Measurements from ENCODE around the gene NOC2L. TPM values are rescaled to one million over a fixed set of nuclear protein-coding genes. Genes with fewer than 3 reads are reported as not detected.

The NOC2L gene
- total RNA-seq: 100 to 1,000 TPM; 180 to 192 TPM

DNA sequence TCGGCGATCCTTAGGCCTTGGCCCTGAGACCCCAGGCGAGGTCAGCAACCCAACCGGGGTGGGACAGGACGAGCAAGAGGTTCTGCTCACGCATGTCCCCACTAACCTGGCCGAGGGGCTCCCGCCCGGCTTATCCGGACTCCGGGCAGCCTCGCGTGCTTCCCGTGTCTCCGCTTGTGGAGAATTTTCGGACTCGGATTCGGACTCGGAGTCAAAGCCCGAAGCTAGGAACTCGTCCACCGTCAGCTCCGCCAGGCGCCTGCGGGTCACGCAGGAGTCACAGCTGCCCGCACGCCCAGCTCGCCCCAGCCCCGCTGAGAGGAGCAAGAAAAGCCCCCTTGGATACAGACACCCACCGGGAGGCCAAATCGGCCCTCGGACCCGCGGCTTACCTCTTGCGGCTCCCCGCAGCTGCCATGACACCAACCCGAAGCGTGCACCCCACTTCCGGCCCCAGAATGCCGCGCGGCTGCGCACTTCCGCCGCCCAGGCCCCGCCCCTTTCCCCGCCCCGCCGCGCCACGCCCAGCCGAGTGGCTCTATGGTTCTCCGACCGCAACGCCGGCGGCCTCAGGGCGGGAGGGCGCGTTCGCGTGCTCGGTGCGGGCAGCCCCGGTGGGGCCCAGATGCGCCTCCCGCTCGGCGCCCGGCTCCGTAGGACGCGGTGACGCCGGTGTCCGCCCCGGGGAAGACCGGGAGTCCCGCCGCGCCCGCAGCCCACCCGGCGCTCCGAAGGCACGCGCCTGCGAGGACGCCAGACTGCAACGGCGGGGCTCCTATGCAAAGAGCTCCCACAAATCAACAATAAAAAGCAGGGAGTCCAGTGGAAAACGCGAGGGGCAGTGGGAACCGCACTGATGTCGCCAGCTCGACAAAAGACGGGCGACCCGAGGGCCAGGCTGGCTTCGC, at the start of gene NOC2L:
Gene NOC2L (minus strand): TSS at position 434 of the 908 bp plus-strand sequence. CDS start 16 bp downstream, at position 418.
- POLR2A ChIA-PET: interaction anchor here (0.6 kb wide), 1 partner anchor 249 kb away, joined by 3 read pairs; no protein-coding TSS in a partner anchor
- CTCF ChIA-PET: interaction anchor here (0.8 to 1.2 kb wide), 4 partner anchors 8 to 60 kb away, joined by 3 to 7 read pairs (median 4); partner anchors contain the start of gene PLEKHN1

DNA sequence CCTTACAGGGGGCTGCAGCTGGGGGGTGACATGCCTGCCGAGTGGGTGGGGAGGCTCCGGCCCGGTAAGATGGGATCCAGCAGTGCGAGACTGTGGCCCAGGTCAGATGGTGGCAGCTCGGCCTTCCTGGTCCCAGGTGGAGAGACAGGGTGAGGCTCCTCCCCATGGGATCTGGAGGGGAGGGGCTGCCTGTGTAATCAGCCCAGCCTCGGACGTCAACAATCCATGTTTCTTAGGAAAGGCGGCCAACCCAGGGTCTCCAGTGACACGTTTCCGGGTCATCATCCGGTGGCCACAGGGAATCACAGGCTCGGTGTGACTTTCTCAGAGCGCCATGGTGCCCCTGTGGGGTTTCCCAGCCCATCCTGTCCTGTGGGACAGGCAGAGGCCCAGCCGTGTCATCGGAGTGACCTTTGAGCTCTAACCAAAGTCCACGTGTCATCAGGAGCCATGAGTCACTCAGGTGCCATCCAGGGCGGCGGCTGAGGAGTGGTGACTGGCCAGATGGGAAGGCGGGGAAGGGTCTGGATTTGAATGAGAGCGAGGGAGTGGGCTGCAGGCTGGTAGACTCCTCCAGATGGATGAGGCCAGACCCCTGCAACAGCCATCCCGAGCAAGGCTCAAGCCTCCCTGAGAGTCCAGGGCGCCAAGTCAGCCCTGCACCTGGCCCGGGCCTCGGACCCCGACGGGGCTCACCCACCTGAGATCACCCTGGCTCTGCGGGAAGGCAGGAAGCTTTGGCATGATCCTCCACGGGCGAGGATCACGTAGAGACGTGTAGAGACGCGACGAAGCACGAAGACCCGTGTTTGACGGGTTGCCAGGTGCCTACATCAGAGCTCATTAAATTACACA, 47.5 kb upstream of the NOC2L start:
- ChIA-PET CTCF (interaction anchor here (1.2 kb wide), 2 partner anchors 10 to 12 kb away, joined by 3 read pairs; no protein-coding TSS in a partner anchor), POLR2A (no interaction called here)

DNA sequence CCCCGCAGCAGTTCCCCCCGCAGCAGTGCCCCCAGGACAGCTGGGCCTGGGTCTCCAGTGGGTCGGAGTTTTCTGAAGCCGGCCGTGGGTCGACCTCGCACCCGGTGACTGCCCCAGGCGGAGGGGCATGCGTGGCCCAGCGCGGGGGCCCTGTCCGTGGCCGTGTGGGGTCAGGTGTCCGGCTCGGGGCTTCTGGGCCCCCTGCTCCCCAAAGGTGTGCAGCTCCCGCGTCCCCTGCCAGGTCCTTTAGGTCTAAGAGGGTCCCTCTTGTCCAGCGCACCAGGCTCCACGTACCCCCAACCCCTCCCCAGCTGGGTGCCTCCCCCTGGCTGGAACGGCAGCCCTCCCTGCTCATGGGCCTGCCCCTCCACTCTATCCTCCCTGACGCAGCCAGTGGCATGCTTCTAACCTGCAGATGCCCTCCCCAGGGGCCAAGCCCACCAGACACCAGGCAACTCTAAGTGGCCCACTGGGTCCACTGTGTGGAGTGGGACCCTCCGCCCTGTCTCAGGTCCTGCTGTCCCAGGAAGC, 46.8 kb upstream of the NOC2L start:
- POLR2A ChIA-PET: no interaction called here

DNA sequence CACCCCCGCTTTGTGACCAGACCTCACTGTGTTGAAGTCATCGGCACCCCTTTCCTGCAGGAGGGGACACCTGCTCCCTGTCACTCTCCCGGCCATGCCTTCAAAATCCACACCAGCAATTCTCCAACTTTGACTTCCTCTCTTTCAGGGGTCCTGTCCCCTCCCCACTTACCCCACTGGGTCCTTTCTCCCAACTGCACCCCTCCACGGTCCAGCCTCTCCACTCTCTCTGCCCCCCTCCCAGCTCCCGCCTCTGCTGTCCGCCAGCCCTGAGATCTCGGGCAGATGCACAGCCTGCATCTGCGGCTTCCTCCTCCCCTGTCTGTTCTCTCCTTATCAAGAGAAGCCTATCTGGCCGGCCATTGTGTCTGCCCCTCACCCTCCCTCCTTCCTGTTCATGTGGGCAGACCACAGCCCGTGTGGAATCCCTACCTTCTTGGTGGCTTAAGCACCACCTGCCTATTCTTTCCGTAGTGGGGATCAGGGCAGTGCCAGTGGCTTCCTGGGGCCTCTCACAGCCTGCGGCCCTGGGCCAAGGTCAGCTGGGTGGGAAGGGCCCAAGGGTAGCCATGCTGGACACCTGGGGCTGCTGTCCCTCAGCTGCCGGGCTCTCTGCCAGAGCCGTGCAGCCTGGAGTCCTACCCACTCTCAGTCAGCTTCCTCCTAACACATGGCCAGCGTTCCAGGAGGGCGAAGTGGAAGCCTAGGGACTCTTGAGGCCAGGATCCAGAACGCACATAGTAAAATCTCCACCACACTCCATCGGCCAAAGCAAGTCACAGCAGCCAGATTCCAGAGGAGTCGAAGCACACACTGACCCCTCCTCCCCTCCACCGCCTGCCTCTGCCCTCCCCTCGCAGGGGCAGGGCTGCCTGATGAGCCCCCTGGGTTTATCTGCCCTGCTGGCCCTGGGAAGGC, 46.0 kb upstream of the NOC2L start:
- CTCF ChIA-PET: no interaction called here
- POLR2A ChIA-PET: no interaction called here

More for the DNA sequence above, 46.8 kb upstream of the NOC2L start:
- CTCF ChIA-PET: no interaction called here

GRCh38 chr1:1004420-1004779, 45.3 kb upstream of the NOC2L start:
- POLR2A ChIA-PET: no interaction called here
- CTCF ChIA-PET: interaction anchor here (0.6 kb wide), 1 partner anchor 114 kb away, joined by 3 read pairs; no protein-coding TSS in a partner anchor

DNA sequence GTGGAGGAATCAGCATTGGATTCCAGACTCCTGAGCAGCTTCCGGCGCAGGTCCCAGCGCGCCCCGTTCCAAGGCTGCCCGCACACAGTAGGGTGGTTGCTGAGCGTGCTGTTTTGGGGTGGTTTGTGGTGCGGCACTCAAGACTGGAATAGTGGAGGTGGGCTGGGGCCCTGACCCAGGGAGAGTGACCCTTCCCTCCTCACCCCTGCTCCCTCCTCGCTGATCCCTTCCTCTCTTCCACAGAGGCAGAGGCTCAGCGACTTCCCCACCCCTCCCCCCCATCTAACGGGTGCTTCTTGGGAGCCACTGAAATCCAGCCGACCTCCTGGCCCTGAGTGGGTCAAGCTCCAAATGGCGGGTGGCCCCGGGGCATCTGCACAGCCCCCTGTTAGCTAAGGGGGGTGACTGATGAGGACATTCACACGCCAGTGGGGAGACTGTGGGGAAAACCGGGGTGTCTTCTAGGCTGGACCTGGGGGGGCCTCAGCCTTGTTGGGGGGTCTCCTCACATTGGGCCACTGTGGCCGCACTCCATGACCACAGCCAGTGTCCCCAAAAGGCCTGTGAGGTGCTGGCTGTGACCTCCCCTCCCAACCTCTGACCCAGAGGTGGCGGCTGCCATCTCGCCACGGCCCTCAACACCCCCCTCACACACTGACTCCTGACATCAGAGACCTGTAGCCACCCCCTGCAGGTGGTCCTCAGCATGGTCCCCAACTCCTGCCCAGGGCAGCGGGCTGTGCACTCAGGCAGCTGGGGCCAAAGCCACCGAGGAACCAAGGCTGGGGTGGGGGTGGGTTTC, 44.8 kb upstream of the NOC2L start:
- POLR2A ChIA-PET: no interaction called here
- CTCF ChIA-PET: interaction anchor here (0.6 to 1.8 kb wide), 4 partner anchors 14 to 114 kb away, joined by 3 to 7 read pairs (median 4); no protein-coding TSS in a partner anchor

DNA sequence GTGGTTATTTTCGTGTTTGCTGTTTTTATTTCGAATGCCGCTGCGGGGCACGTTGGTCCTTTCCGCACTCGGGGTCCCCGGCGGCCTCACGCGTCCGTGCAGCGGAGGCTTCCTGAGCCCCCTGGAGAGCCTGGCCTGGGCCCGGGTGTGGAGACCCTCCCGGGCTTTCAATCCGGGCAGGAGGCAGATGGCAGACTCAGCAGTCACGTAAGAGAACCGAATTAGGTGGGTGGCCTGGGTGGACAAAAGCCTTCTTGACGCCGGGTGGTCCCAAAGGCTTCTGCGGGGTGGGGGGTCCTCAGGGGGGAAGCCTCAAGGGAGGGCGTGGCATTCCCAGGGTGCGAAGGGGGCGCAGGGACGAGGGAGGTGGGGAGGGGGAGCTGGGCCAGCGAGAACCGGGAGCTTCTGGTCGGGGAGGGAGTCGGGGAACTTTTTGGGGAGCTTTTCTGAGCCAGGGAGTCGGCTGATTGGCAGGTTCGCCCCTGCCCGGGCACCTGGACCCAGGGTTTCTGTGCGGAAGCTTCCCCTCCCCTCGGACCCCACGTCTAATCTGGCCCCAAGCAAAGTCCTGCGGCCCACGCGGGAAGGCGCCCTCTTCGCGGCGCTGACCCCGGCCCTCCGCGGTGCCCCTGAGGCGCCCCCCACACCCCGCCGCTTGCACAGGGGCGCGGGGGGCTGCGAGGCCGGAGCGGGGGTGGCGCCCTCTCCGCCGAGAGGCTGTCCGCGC, 42.2 kb upstream of the NOC2L start:
- ChIA-PET CTCF (interaction anchor here (0.7 to 2.4 kb wide), 11 partner anchors 9 to 351 kb away, joined by 3 to 14 read pairs (median 3); partner anchors contain the start of gene ISG15), POLR2A (no interaction called here)

DNA sequence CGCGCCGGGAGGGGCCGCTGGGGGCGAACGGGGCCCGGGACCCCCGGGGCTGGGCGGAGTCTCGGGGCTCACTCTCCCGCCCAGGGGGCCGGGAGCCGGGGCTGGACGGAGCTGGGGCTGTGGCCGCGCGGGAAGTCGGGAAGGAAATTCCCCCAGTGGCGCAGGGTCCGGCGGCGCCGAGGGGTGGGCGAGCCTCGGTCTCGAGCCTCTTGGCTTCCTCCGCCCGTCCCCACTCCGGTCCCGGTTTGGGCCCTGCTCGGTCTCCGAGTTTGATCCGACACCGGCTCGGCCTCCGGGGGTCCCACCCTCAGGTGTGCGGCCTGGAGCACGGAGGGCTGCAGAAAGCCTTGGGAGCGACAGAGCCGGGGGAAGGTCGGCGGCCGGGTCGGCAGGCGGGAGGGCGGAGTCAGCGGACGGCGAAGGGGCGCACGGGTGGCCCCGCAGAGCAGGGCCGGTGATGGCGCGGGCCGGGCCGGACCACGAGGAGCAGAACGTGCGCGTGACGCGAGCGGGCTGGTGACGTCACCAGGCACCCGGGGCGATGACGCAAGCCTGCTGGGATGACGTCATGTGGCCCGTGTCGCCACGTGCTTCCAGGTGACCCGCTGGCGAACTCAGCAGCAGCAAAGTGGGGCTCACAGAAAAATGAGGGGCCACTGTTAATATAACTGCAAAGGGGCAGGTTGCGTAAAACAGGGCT, 41.5 kb upstream of the NOC2L start:
- ChIA-PET CTCF (interaction anchor here (0.7 to 2.4 kb wide), 3 partner anchors 8 to 64 kb away, joined by 3 to 14 read pairs (median 11); partner anchors contain the start of gene ISG15), POLR2A (no interaction called here)

DNA sequence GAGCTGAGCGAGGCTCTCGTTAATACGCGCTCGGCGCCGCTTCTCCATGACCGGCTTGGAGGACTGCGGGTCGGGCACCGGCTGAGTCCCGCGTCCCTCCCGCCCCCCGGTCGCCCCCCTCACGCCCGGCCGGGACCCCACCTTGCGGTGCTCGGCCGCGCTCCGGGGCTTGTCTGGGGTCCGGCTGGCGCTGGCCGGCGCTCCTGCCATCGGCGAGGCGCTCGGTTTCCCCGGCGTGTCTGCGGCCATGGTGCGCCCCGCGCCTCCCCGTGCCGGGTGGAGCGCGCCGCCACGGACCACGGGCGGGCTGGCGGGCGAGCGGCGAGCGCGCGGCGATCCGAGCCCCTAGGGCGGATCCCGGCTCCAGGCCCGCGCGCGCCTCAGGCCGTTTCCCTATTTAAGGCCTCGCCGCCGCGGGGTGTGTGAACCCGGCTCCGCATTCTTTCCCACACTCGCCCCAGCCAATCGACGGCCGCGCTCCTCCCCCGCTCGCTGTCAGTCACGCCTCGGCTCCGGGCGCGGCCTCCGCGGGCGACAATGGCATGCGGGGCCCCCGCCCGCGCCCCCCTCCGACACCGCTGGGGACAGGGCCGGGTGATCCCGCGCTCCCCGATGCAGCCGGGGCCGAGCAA, 40.8 kb upstream of the NOC2L start, which contains the start of gene HES4:
Gene HES4 (minus strand): TSS at position 373 of the 632 bp plus-strand sequence. CDS start 124 bp downstream, at position 249.
- CTCF ChIA-PET: no interaction called here

DNA sequence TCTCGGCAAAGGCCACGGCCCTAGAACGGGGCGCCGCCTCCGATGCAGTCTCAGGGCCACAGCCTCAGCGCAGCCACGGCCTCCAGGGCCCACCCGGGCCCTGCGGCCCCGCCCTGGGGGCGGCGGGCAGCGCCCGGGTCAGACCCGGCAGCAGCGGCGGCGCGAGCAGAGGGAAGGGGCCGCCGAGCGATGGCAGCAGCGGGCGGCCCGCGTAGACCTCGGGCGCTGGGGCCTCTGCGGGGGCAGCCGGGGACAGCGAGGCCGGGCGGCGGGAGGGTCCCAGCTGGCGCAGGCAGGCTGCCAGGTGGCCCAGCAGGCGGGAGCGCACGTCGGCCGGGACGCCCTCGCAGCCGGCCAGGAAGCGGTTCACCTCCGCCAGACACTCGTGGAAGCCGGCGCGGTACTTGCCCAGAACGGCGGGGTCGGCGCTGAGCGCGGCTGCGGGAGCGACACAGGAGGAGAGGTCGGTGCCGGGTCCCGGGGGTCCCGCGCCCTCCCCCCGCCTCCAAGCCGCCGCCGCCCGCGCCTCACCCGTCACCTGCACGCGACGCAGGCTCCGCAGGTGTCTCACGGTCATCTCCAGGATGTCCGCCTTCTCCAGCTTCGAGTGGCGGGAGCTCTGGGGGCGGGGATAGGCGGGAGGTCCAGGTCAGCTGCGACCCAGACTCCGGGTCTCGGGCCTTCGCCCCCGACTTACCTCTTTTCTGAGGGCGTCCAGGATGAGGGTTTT, 40.1 kb upstream of the NOC2L start:
- POLR2A ChIA-PET: no interaction called here
- CTCF ChIA-PET: no interaction called here

More for the DNA sequence above, 40.8 kb upstream of the NOC2L start, which contains the start of gene HES4:
- POLR2A ChIA-PET: no interaction called here

DNA sequence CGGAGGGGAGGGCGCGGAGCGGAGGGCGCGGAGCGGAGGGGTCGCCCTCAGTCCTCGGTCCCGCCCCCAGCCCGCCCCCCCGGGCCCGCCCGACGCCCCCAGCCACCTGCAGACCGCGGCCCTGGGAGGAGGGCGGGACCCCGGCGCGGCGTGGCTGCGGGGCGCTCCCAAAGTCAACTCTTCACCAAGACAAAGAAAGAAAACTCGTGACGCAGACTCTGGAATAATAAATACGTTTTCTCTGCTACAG, 39.6 kb upstream of the NOC2L start:
- ChIA-PET POLR2A (no interaction called here), CTCF (interaction anchor here (0.8 kb wide), 1 partner anchor 45 kb away, joined by 3 read pairs; no protein-coding TSS in a partner anchor)

DNA sequence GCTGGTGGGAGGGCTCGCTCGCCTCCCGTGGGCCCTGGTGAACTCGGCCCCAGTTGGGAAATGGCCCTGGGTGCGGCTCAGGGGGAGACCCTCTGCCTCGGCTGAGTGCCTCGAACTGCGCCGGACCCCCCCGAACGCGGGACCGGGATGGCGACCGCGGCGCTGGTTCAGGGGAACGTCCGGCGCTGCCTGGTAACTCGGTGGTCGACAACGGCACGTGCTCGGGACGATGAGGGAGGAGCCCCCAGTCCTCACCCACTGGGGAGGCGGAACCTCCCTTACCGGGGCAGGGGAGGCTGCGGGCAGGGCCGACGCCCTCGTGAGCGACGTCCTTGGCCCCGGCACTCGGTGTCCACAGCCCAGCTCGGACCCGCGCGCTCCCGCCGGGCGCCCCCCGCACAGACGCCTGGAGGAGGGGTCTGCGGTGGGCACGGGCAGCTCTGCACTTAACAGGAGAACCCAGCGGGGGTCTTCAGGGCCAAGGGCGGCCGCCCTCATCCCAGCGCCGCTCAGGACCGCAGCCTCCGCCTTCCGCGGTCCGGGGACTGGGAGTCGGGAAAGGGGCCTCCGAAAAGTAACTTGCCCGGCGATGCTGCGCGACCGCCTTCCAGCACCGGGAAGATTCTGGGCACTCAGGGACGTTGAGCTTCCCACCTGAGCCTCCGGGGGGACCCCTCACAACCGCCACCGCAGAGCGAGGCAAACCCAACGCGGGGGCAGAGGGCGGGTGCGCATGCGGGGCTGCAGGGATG, 39.1 kb upstream of the NOC2L start:
- POLR2A ChIA-PET: no interaction called here
- CTCF ChIA-PET: interaction anchor here (0.8 to 1.1 kb wide), 3 partner anchors 20 to 93 kb away, joined by 3 to 5 read pairs (median 3); no protein-coding TSS in a partner anchor

DNA sequence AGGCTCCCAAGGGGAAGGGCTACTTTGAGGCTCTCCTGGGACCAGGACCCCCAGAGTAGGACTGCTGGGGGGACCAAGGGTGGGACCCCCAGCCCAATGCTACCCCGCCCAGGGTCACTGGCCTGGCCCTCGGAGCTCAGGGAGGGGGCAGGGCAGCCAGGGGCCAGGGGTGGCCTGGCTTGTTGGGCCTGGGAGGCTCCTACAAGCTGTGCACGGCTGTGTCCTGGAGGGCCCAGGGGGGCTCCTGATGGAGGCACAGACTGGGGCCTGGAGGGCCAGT, 38.6 kb upstream of the NOC2L start:
- ChIA-PET CTCF (interaction anchor here (0.9 to 1.1 kb wide), 3 partner anchors 20 to 92 kb away, joined by 3 to 5 read pairs (median 3); no protein-coding TSS in a partner anchor), POLR2A (no interaction called here)

DNA sequence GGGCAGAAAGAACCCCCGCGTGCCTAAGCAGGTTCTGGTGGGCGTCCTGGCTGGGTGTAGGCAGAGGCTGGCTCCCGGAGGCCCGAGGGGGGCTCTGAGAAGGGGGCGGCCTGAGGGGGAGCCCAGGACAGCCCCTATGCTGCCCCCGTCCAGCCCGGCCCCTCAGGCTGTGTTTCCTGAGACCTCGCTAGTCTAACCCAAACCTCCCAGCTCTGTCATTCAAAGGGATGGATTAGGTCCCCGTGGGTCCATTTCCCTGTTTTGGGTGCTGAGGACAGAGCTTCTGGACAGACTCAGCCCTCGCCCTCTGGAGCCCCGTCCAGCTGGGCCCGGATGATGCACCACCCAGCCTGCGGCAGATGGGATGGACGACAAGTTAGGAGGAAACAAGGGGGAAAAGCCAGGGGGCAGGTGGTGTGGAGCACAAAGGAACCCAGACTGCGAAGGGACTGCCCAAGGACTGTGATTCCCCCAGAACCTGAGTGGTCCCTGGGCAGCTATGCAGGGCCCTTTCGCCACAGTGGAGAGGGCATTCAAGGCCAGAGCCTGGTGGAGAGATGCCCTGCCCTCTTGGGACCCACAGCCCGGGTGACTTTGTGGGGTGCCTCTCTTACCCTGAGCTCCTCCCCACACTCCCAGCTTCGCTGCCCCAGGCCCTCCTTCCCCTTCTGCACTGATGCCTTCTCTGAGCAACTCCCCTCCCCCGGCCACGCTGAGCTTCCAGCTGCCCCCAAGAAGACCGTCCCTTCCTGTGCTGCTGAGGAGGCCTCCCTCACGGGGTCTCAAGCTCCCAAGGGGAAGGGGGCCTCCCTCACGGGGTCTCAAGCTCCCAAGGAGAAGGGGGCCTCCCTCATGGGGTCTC, 38.0 kb upstream of the NOC2L start:
- ChIA-PET POLR2A (no interaction called here), CTCF (interaction anchor here (0.9 to 1.1 kb wide), 4 partner anchors 10 to 92 kb away, joined by 3 to 5 read pairs (median 3); no protein-coding TSS in a partner anchor)
